H1 (cell line): ENCODE data around the gene RARRES1. TPM values are rescaled to one million over a fixed set of nuclear protein-coding genes. Genes with fewer than 3 reads are reported as not detected.

Source experiments
- CREB1 ChIP-seq: IDR thresholded peaks from 2 replicates; pipeline ENCODE4 v1.6.1; 2012; ENCODE audit warnings: inconsistent platforms
- RBBP5 ChIP-seq: IDR thresholded peaks from 2 replicates; pipeline ENCODE4 v1.7.1; 2012; ENCODE audit warnings: low read depth, mild to moderate bottlenecking, inconsistent platforms, low read length, moderate library complexity, borderline replicate concordance
- polyA plus RNA-seq, 7 experiments: library from polyadenylated mRNA; depleted of rRNA in 3 of 7; stranded (reverse) in 5 of 7; unstranded in 2 of 7; fragments of >200 nt in 5 of 7; fragments of 200-250 nt in 2 of 7; gene quantifications; 1 replicate in 5 of 7; 2 replicates in 1 of 7; 4 replicates in 1 of 7; pipeline versions ENCODE4 v1.2.1 to v1.2.3, GENCODE V29; 2011 to 2013; ENCODE audit warnings: missing spikeins in 2 of 7, mixed read lengths in 2 of 7
- total RNA-seq: library from RNA; stranded (reverse); fragmentation: NEBNext Ultra II Directional; extraction: Animal tissue kit (Norgen Biotek cat#: 25700); gene quantifications from 2 replicates; pipeline ENCODE4 v1.2.1, GENCODE V29; 2021
- TF ChIP-seq, protein P1 (sequence below): fragments of 300-600 bp; sonication (generic); IDR thresholded peaks from 2 replicates; pipeline ENCODE4 v1.7.1; 2012; ENCODE audit warnings: low read length, moderate library complexity, mild to moderate bottlenecking, inconsistent platforms; ENCODE audit not compliant: insufficient replicate concordance

RARRES1 gene
- total and polyA plus RNA-seq, 2 of the 8 experiments (the other 6 are each of a cell fraction or from before 2014, with no cell fraction given) = 0.26 to 0.71 TPM

DNA sequence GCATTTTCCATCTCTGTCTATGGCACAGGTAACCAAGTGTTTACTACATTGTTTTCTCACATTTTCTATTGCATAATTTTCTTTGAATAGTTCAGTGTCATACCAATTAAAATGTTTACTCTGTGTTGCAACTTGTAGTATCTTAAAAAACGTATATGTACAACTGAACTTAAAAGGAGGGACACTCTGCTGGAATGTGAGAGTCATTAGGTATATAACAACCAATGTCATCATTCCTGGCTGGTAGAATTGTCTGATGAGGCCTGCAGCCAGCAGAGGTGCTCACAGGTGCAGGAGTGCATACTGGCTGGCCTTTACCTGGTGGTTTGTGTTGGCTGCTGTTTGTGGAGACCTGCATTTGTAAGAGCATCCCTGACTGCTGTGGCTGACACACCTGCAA lies 19.1 kb upstream of the RARRES1 start (continued):
- TF ChIP-seq, protein P1, sequence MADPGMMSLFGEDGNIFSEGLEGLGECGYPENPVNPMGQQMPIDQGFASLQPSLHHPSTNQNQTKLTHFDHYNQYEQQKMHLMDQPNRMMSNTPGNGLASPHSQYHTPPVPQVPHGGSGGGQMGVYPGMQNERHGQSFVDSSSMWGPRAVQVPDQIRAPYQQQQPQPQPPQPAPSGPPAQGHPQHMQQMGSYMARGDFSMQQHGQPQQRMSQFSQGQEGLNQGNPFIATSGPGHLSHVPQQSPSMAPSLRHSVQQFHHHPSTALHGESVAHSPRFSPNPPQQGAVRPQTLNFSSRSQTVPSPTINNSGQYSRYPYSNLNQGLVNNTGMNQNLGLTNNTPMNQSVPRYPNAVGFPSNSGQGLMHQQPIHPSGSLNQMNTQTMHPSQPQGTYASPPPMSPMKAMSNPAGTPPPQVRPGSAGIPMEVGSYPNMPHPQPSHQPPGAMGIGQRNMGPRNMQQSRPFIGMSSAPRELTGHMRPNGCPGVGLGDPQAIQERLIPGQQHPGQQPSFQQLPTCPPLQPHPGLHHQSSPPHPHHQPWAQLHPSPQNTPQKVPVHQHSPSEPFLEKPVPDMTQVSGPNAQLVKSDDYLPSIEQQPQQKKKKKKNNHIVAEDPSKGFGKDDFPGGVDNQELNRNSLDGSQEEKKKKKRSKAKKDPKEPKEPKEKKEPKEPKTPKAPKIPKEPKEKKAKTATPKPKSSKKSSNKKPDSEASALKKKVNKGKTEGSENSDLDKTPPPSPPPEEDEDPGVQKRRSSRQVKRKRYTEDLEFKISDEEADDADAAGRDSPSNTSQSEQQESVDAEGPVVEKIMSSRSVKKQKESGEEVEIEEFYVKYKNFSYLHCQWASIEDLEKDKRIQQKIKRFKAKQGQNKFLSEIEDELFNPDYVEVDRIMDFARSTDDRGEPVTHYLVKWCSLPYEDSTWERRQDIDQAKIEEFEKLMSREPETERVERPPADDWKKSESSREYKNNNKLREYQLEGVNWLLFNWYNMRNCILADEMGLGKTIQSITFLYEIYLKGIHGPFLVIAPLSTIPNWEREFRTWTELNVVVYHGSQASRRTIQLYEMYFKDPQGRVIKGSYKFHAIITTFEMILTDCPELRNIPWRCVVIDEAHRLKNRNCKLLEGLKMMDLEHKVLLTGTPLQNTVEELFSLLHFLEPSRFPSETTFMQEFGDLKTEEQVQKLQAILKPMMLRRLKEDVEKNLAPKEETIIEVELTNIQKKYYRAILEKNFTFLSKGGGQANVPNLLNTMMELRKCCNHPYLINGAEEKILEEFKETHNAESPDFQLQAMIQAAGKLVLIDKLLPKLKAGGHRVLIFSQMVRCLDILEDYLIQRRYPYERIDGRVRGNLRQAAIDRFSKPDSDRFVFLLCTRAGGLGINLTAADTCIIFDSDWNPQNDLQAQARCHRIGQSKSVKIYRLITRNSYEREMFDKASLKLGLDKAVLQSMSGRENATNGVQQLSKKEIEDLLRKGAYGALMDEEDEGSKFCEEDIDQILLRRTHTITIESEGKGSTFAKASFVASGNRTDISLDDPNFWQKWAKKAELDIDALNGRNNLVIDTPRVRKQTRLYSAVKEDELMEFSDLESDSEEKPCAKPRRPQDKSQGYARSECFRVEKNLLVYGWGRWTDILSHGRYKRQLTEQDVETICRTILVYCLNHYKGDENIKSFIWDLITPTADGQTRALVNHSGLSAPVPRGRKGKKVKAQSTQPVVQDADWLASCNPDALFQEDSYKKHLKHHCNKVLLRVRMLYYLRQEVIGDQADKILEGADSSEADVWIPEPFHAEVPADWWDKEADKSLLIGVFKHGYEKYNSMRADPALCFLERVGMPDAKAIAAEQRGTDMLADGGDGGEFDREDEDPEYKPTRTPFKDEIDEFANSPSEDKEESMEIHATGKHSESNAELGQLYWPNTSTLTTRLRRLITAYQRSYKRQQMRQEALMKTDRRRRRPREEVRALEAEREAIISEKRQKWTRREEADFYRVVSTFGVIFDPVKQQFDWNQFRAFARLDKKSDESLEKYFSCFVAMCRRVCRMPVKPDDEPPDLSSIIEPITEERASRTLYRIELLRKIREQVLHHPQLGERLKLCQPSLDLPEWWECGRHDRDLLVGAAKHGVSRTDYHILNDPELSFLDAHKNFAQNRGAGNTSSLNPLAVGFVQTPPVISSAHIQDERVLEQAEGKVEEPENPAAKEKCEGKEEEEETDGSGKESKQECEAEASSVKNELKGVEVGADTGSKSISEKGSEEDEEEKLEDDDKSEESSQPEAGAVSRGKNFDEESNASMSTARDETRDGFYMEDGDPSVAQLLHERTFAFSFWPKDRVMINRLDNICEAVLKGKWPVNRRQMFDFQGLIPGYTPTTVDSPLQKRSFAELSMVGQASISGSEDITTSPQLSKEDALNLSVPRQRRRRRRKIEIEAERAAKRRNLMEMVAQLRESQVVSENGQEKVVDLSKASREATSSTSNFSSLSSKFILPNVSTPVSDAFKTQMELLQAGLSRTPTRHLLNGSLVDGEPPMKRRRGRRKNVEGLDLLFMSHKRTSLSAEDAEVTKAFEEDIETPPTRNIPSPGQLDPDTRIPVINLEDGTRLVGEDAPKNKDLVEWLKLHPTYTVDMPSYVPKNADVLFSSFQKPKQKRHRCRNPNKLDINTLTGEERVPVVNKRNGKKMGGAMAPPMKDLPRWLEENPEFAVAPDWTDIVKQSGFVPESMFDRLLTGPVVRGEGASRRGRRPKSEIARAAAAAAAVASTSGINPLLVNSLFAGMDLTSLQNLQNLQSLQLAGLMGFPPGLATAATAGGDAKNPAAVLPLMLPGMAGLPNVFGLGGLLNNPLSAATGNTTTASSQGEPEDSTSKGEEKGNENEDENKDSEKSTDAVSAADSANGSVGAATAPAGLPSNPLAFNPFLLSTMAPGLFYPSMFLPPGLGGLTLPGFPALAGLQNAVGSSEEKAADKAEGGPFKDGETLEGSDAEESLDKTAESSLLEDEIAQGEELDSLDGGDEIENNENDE = no peak
- TF ChIP-seq CREB1 (no peak), RBBP5 (no peak)
